Endothelial cell of coronary artery (primary cell): ENCODE measurements around the gene OR5D13. TPM values are rescaled to one million over a fixed set of nuclear protein-coding genes. Genes with fewer than 3 reads are reported as not detected.

Experiments
- total RNA-seq: library from RNA; depleted of rRNA; stranded (reverse); fragments of >200 nt; gene quantifications from 2 replicates; pipeline ENCODE4 v1.2.3, GENCODE V29; 2014

The OR5D13 gene
- not detected in 2 replicates for total RNA-seq

GRCh38 chr11:55773138-55773537 lies at the start of gene OR5D13:
Gene OR5D13 (plus strand): TSS chr11:55773438. CDS start chr11:55773438, 0 bp downstream.

GRCh38 chr11:55795256-55795655 lies 22.0 kb downstream of the OR5D13 start, which contains the start of gene OR5D14:
Gene OR5D14 (plus strand): TSS chr11:55795556. CDS start chr11:55795556, 0 bp downstream.

GRCh38 chr11:55811067-55811466 lies 37.8 kb downstream of the OR5D13 start, which contains the start of gene OR5L1:
Gene OR5L1 (plus strand): TSS chr11:55811367. CDS start chr11:55811467, 100 bp downstream.

DNA sequence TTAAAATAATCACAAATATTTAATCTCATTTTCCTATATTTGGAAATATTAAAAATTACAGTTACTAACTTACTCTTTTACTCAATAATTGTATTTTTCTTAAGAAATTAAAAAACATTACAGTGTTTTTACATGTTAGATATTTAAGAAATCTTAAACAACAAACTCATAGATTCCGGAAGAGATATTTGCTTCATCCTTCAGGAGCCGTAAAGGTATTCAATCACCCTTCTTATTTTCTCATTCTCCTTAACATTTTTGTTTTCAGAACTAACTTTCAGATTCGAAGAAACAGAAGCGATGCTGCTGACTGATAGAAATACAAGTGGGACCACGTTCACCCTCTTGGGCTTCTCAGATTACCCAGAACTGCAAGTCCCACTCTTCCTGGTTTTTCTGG lies 46.1 kb downstream of the OR5D13 start, which contains the start of gene OR5D18:
Gene OR5D18 (plus strand): TSS at position 301 of the 400 bp plus-strand sequence. CDS start 0 bp downstream, at position 301.

Other genes starting within 250 kb of the OR5D13 start
- not detected in 2 replicates for gene OR4C15, start 219.0 kb upstream of the OR5D13 start, total RNA-seq
- gene OR4C16, start 201.3 kb upstream of the OR5D13 start, total RNA-seq: not detected in 2 replicates
- not detected in 2 replicates for gene OR4C11, start 165.8 kb upstream of the OR5D13 start, total RNA-seq
- not detected in 2 replicates for gene OR4P4, start 138.3 kb upstream of the OR5D13 start, total RNA-seq
- not detected in 2 replicates for gene OR4S2, start 125.1 kb upstream of the OR5D13 start, total RNA-seq
- not detected in 2 replicates for gene OR4C6, start 111.2 kb upstream of the OR5D13 start, total RNA-seq
- gene OR5D14, start 22.1 kb downstream of the OR5D13 start, total RNA-seq: not detected in 2 replicates
- gene OR5L1, start 37.9 kb downstream of the OR5D13 start, total RNA-seq: not detected in 2 replicates
- not detected in 2 replicates for gene OR5D18, start 46.2 kb downstream of the OR5D13 start, total RNA-seq
- gene OR5L2, start 53.8 kb downstream of the OR5D13 start, total RNA-seq: not detected in 2 replicates
- not detected in 2 replicates for gene OR5D16, start 65.3 kb downstream of the OR5D13 start, total RNA-seq
- gene TRIM51, start 109.9 kb downstream of the OR5D13 start, total RNA-seq: not detected in 2 replicates
- gene OR5W2, start 141.1 kb downstream of the OR5D13 start, total RNA-seq: not detected in 2 replicates
- not detected in 2 replicates for gene OR5I1, start 163.0 kb downstream of the OR5D13 start, total RNA-seq
- gene OR10AG1, start 196.5 kb downstream of the OR5D13 start, total RNA-seq: not detected in 2 replicates
- gene OR5F1, start 221.2 kb downstream of the OR5D13 start, total RNA-seq: not detected in 2 replicates